HG03342 (cell line): ENCODE data around the gene RPL27.

Experiments used
- ATAC-seq: cut with Tn5 transposase; IDR thresholded peaks from one replicate; pipeline ENCODE4 v1.9.1; 2021; ENCODE audit warnings: mild to moderate bottlenecking, moderate library complexity; ENCODE audit not compliant: unreplicated experiment

RPL27 gene

DNA sequence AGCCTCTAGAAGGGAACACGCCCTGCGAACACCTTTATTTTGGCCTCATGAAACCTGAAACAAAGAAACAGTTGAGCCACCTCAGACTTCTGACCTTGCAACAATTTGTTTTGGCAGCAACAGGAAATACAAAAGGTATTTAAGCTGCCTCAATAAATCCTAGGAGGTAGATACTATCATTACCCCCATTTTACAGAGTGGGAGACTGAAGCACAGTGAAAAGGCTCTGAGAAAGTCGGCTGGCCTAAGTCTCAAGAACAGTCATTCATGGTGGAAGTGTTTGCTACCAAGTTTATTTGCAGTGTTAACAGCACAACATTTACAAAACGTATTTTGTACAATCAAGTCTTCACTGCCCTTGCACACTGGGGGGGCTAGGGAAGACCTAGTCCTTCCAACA is 45.8 kb downstream of the RPL27 start:
- ATAC-seq = no peak

GRCh38 chr17:43051969-43052368 is 53.8 kb downstream of the RPL27 start:
- ATAC-seq = no peak
